Uterine smooth muscle cell (primary cell): Measurements from ENCODE around the gene ABCA12. TPM values are rescaled to one million over a fixed set of nuclear protein-coding genes. Genes with fewer than 3 reads are reported as not detected.

Experiments
- total RNA-seq: library from RNA; depleted of rRNA; stranded (reverse); fragments of >200 nt; gene quantifications from 2 replicates; pipeline ENCODE4 v1.2.3, GENCODE V29; 2014

ABCA12 gene, protein sequence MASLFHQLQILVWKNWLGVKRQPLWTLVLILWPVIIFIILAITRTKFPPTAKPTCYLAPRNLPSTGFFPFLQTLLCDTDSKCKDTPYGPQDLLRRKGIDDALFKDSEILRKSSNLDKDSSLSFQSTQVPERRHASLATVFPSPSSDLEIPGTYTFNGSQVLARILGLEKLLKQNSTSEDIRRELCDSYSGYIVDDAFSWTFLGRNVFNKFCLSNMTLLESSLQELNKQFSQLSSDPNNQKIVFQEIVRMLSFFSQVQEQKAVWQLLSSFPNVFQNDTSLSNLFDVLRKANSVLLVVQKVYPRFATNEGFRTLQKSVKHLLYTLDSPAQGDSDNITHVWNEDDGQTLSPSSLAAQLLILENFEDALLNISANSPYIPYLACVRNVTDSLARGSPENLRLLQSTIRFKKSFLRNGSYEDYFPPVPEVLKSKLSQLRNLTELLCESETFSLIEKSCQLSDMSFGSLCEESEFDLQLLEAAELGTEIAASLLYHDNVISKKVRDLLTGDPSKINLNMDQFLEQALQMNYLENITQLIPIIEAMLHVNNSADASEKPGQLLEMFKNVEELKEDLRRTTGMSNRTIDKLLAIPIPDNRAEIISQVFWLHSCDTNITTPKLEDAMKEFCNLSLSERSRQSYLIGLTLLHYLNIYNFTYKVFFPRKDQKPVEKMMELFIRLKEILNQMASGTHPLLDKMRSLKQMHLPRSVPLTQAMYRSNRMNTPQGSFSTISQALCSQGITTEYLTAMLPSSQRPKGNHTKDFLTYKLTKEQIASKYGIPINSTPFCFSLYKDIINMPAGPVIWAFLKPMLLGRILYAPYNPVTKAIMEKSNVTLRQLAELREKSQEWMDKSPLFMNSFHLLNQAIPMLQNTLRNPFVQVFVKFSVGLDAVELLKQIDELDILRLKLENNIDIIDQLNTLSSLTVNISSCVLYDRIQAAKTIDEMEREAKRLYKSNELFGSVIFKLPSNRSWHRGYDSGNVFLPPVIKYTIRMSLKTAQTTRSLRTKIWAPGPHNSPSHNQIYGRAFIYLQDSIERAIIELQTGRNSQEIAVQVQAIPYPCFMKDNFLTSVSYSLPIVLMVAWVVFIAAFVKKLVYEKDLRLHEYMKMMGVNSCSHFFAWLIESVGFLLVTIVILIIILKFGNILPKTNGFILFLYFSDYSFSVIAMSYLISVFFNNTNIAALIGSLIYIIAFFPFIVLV (N-terminal part only)
- under 0.01 TPM in 1 of 2 replicates, not detected in the other for total RNA-seq

DNA sequence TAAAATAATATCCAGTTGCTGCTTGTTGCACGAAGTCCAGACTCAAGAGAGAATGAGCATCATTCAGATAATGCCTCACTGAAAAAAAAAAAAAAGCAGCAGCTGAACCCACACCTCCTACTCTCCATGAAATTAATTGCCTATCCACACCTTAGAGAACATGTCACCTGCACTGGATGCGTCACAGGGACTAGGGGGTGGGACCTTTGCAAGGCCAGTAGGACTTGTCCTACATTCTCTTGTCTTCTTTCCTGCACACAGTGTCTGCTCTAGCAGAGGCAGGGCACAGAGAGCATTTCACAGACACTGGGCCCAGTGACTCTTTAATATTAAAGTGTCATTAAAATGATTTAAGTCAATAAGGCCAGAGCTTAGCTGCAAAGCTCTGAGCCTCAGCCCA, at the start of gene ABCA12:
Gene ABCA12 (minus strand): TSS at position 148 of the 400 bp plus-strand sequence. CDS start 418 bp downstream, outside the sequence.

Other genes with a start within 250 kb of the ABCA12 start
- 29.7 and 30.9 TPM in 2 replicates for gene ATIC, start 173.4 kb upstream of the ABCA12 start, total RNA-seq